ENCODE data around the gene VSIR.

The VSIR gene

GRCh38 chr10:71747039-71747531 lies 26.2 kb downstream of the VSIR start:
- no peak overlapping the region for H3K27ac ChIP-seq (ENCODE audit: low read depth, low read length)
- H3K4me2 ChIP-seq (ENCODE audit: low read depth, low read length, poor library complexity, severe bottlenecking) = no peak overlapping the region
- no peaks in the 10 kb centered on the region for H3K27me3 ChIP-seq (ENCODE audit: low read length)
- no peak overlapping the region for H3K4me3 ChIP-seq (ENCODE audit: insufficient read depth, low read length, poor library complexity, severe bottlenecking)
- no peaks in the 10 kb centered on the region for H3K36me3 ChIP-seq (ENCODE audit: low read length)
- no peaks in the 10 kb centered on the region for H3F3A ChIP-seq (ENCODE audit: insufficient read depth)
- no peak overlapping the region for H2AFZ ChIP-seq (ENCODE audit: low read depth, low read length, severe bottlenecking)
- no peaks in the 10 kb centered on the region for H3K79me2 ChIP-seq (ENCODE audit: insufficient read depth, low read length)
- no peak for TF ChIP-seq EZH2phosphoT487 (conservative IDR thresholded peaks at IDR 0.05; ENCODE audit: low read length)
- TF ChIP-seq, protein P1, sequence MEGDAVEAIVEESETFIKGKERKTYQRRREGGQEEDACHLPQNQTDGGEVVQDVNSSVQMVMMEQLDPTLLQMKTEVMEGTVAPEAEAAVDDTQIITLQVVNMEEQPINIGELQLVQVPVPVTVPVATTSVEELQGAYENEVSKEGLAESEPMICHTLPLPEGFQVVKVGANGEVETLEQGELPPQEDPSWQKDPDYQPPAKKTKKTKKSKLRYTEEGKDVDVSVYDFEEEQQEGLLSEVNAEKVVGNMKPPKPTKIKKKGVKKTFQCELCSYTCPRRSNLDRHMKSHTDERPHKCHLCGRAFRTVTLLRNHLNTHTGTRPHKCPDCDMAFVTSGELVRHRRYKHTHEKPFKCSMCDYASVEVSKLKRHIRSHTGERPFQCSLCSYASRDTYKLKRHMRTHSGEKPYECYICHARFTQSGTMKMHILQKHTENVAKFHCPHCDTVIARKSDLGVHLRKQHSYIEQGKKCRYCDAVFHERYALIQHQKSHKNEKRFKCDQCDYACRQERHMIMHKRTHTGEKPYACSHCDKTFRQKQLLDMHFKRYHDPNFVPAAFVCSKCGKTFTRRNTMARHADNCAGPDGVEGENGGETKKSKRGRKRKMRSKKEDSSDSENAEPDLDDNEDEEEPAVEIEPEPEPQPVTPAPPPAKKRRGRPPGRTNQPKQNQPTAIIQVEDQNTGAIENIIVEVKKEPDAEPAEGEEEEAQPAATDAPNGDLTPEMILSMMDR (IDR thresholded peaks at IDR 0.05; ENCODE audit: insufficient read depth, low read length, poor library complexity, severe bottlenecking) = no peak
- no peaks in the 10 kb centered on the region for H4K20me1 ChIP-seq (ENCODE audit: low read depth, low read length)
- no peaks in the 10 kb centered on the region for H3K9me3 ChIP-seq (ENCODE audit: insufficient read depth, low read length)
- no peak overlapping the region for H3K9ac ChIP-seq (ENCODE audit: low read length)
- no peaks in the 10 kb centered on the region for H3K9me2 ChIP-seq (replicated peaks; ENCODE audit: insufficient read depth, low read length)

GRCh38 chr10:71746344-71747037 lies 26.8 kb downstream of the VSIR start:
- Histone ChIP-seq H3K27ac (ENCODE audit: low read depth, low read length) (no peak overlapping the region), H3K79me2 (ENCODE audit: insufficient read depth, low read length) (no peaks in the 10 kb centered on the region), H3K27me3 (ENCODE audit: low read length) (no peaks in the 10 kb centered on the region), H3K9me3 (ENCODE audit: insufficient read depth, low read length) (no peaks in the 10 kb centered on the region), H4K20me1 (ENCODE audit: low read depth, low read length) (no peaks in the 10 kb centered on the region), H3F3A (ENCODE audit: insufficient read depth) (no peaks in the 10 kb centered on the region), H2AFZ (ENCODE audit: low read depth, low read length, severe bottlenecking) (no peak overlapping the region), H3K4me3 (ENCODE audit: insufficient read depth, low read length, poor library complexity, severe bottlenecking) (no peak overlapping the region), H3K4me2 (ENCODE audit: low read depth, low read length, poor library complexity, severe bottlenecking) (no peak overlapping the region), H3K36me3 (ENCODE audit: low read length) (no peaks in the 10 kb centered on the region), H3K9ac (ENCODE audit: low read length) (no peak overlapping the region), H3K9me2 (replicated peaks; ENCODE audit: insufficient read depth, low read length) (no peaks in the 10 kb centered on the region)
- TF ChIP-seq, protein P1 (IDR thresholded peaks at IDR 0.05; ENCODE audit: insufficient read depth, low read length, poor library complexity, severe bottlenecking) = no peak
- no peak for TF ChIP-seq EZH2phosphoT487 (conservative IDR thresholded peaks at IDR 0.05; ENCODE audit: low read length)

- Histone ChIP-seq H3K79me2 (ENCODE audit: insufficient read depth, low read length) (no peaks in the 10 kb centered on the region), H3K9me3 (ENCODE audit: insufficient read depth, low read length) (no peaks in the 10 kb centered on the region), H3K36me3 (ENCODE audit: low read length) (no peaks in the 10 kb centered on the region), H3K4me3 (ENCODE audit: insufficient read depth, low read length, poor library complexity, severe bottlenecking) (no peak overlapping the region), H3K27ac (ENCODE audit: low read depth, low read length) (no peak overlapping the region), H3K4me2 (ENCODE audit: low read depth, low read length, poor library complexity, severe bottlenecking) (no peak overlapping the region), H3K9ac (ENCODE audit: low read length) (no peak overlapping the region), H3F3A (ENCODE audit: insufficient read depth) (no peaks in the 10 kb centered on the region), H3K27me3 (ENCODE audit: low read length) (no peaks in the 10 kb centered on the region), H4K20me1 (ENCODE audit: low read depth, low read length) (no peaks in the 10 kb centered on the region), H3K9me2 (replicated peaks; ENCODE audit: insufficient read depth, low read length) (no peaks in the 10 kb centered on the region), H2AFZ (ENCODE audit: low read depth, low read length, severe bottlenecking) (no peak overlapping the region)
- TF ChIP-seq EZH2phosphoT487 (conservative IDR thresholded peaks at IDR 0.05; ENCODE audit: low read length) = no peak
- TF ChIP-seq, protein P1 (IDR thresholded peaks at IDR 0.05; ENCODE audit: insufficient read depth, low read length, poor library complexity, severe bottlenecking) = no peak
These were observed 27.6 kb downstream of the VSIR start for GRCh38 chr10:71745664-71746250.
